Esophagus squamous epithelium (tissue), 5 donors: ENCODE results near the gene SLC38A8. TPM values are rescaled to one million over a fixed set of nuclear protein-coding genes. Genes with fewer than 3 reads are reported as not detected.

Experiments
- DNase-seq: peaks from one replicate; lab custom pipeline; 2025; lab: John Stamatoyannopoulos, UW
- H3K27ac ChIP-seq, 4 donors: fragments of 200-600 bp; sonication (generic); one replicate each; pipeline ENCODE4 v1.5.1; 2016 to 2019; ENCODE audit warnings: mild to moderate bottlenecking in 1 of 4
- H3K27me3 ChIP-seq, 4 donors: fragments of 200-600 bp; sonication (generic); 1 replicate in 3 of 4; 2 replicates in 1 of 4; pipeline versions ENCODE4 v1.5.1 to v1.6.0; 2017 to 2021; ENCODE audit warnings: antibody characterized with exemption in 1 of 4
- H3K36me3 ChIP-seq, 3 donors: fragments of 200-600 bp; sonication (generic); one replicate each; pipeline ENCODE4 v1.5.1; 2016 to 2019
- H3K4me1 ChIP-seq, 3 donors: fragments of 200-600 bp; sonication (generic); one replicate each; pipeline ENCODE4 v1.5.1; 2017 to 2019
- H3K4me3 ChIP-seq, 4 donors: fragments of 200-600 bp; sonication (generic); 1 replicate in 3 of 4; 2 replicates in 1 of 4; pipeline ENCODE4 v1.5.1; 2016 to 2019; ENCODE audit warnings: mild to moderate bottlenecking in 2 of 4, moderate library complexity in 1 of 4
- H3K9me3 ChIP-seq, 3 donors: fragments of 200-600 bp; sonication (generic); one replicate each; pipeline ENCODE4 v1.5.1; 2016 to 2019
- CTCF ChIP-seq, 6 experiments: fragments of 450-650 bp in 4 of 6; fragments of 200-600 bp in 2 of 6; sonication (generic) in 2 of 6; IDR thresholded peaks; one replicate each; pipeline ENCODE4 v1.5.1; 2016 to 2019; ENCODE audit warnings: antibody characterized with exemption in 6 of 6, mild to moderate bottlenecking in 4 of 6, moderate library complexity in 4 of 6
- POLR2A ChIP-seq, 4 donors: fragments of 450-650 bp; IDR thresholded peaks; one replicate each; pipeline ENCODE4 v1.6.1; 2017; ENCODE audit warnings: antibody characterized with exemption in 4 of 4, mild to moderate bottlenecking in 4 of 4, moderate library complexity in 3 of 4
- whole genome bisulfite sequencing, 2 donors: methylation state at CpG; one replicate each; pipeline ENCODE4 v1.1.5; 2018; 5-methylcytosine and 5-hydroxymethylcytosine counted together
- intact Hi-C: fragments of 100-400 bp; cut with DNase I; formaldehyde crosslinking; loops from one replicate; pipeline ENCODE4 v1.15.0; 2022
- total RNA-seq, 4 donors: library from RNA; depleted of rRNA; stranded (reverse); fragments of >200 nt; gene quantifications; one replicate each; pipeline ENCODE4 v1.1.0, GENCODE V29; 2016
- donor health status: DM: yes; HTN: yes; CAD: no.

SLC38A8 gene
- total RNA-seq, 4 donors from 2014 or later: not detected

- Histone ChIP-seq H3K36me3 (no peaks in the 10 kb centered on the region), H3K9me3 (peaks cover 0 to 8% (median 0%) of the 10 kb centered on the region in 3 donors), H3K4me3 (no peak overlapping the region), H3K4me1 (peaks cover 0 to 4% (median 0%) of the 10 kb centered on the region in 3 donors), H3K27ac (no peak overlapping the region), H3K27me3 (peaks cover 0 to 24% (median 4%) of the 10 kb centered on the region in 4 donors)
- intact Hi-C loops: no loop called here
- TF ChIP-seq CTCF (IDR thresholded peaks at IDR 0.05): no peak
- TF ChIP-seq POLR2A (IDR thresholded peaks at IDR 0.05): no peak
- 69 to 71% methylated on average over 8 to 19 of the region's 22 CpGs for WGBS, 2 donors
- DNase-seq: no peak
Observed at GRCh38 chr16:83973581-83974385, 68.8 kb downstream of the SLC38A8 start.

- no peak for TF ChIP-seq CTCF (IDR thresholded peaks at IDR 0.05)
- no peak for TF ChIP-seq POLR2A (IDR thresholded peaks at IDR 0.05)
- Histone ChIP-seq H3K4me3 (no peak overlapping the region), H3K9me3 (peaks cover 0 to under 1% (median 0%) of the 10 kb centered on the region in 3 donors), H3K27ac (no peak overlapping the region), H3K27me3 (peaks cover 0 to 29% (median 4%) of the 10 kb centered on the region in 4 donors), H3K4me1 (peaks cover 0 to 8% (median 0%) of the 10 kb centered on the region in 3 donors), H3K36me3 (no peaks in the 10 kb centered on the region)
- intact Hi-C loops: no loop called here
- DNase-seq: no peak
- WGBS, 2 donors: 61 to 63% methylated on average over 6 to 7 of the region's 10 CpGs
Observed at GRCh38 chr16:83973077-83973476, 69.5 kb downstream of the SLC38A8 start.

GRCh38 chr16:83972256-83973008, 70.2 kb downstream of the SLC38A8 start:
- Histone ChIP-seq H3K27me3 (peaks cover 0 to 35% (median 4%) of the 10 kb centered on the region in 4 donors), H3K9me3 (no peaks in the 10 kb centered on the region), H3K4me1 (peaks cover 0 to 13% (median 0%) of the 10 kb centered on the region in 3 donors), H3K36me3 (no peaks in the 10 kb centered on the region), H3K27ac (no peak overlapping the region), H3K4me3 (no peak overlapping the region)
- DNase-seq: no peak
- intact Hi-C loops: no loop called here
- WGBS, 2 donors: 70 to 81% methylated on average over 6 to 16 of the region's 19 CpGs
- no peak for TF ChIP-seq CTCF (IDR thresholded peaks at IDR 0.05)
- TF ChIP-seq POLR2A (IDR thresholded peaks at IDR 0.05): no peak

GRCh38 chr16:83971165-83972130, 71.1 kb downstream of the SLC38A8 start:
- H3K36me3 ChIP-seq: peaks cover 0 to 1% (median 0%) of the 10 kb centered on the region in 3 donors
- intact Hi-C loops: no loop called here
- H3K27ac ChIP-seq: no peak overlapping the region
- DNase-seq: no peak
- TF ChIP-seq CTCF (IDR thresholded peaks at IDR 0.05) (no peak), POLR2A (IDR thresholded peaks at IDR 0.05) (no peak)
- 56 to 68% methylated on average over 14 to 18 of the region's 27 CpGs for WGBS, 2 donors
- peaks cover 0 to 13% (median 0%) of the 10 kb centered on the region in 3 donors for H3K4me1 ChIP-seq
- no peak overlapping the region for H3K4me3 ChIP-seq
- H3K27me3 ChIP-seq: peaks cover 0 to 35% (median 4%) of the 10 kb centered on the region in 4 donors
- no peaks in the 10 kb centered on the region for H3K9me3 ChIP-seq
